Mesenchymal stem cell (in vitro differentiated cells and primary cell): Measurements from ENCODE around the gene PIP4K2A.

Experiments used
- DNase-seq: peaks from one replicate; pipeline ENCODE4 v3.0.0-alpha.2; 2013
- H2AFZ ChIP-seq: one replicate; pipeline ENCODE4 v1.6.1; 2013; ENCODE audit warnings: low read depth, mild to moderate bottlenecking, control low read depth, inconsistent platforms, low read length, moderate library complexity
- H2AK5ac ChIP-seq: 2 replicates; pipeline ENCODE4 v1.6.1; 2013; ENCODE audit warnings: low read length, moderate library complexity, mild to moderate bottlenecking, inconsistent platforms; ENCODE audit not compliant: severe bottlenecking
- H2BK120ac ChIP-seq: one replicate; pipeline ENCODE4 v1.6.1; 2013; ENCODE audit warnings: low read depth, mild to moderate bottlenecking, inconsistent platforms, low read length, moderate library complexity
- H2BK12ac ChIP-seq, 2 experiments: one replicate each; pipeline ENCODE4 v1.6.1; 2013; ENCODE audit warnings: inconsistent platforms in 2 of 2, low read length in 2 of 2, mild to moderate bottlenecking in 2 of 2, moderate library complexity in 2 of 2, control low read depth in 1 of 2
- H2BK15ac ChIP-seq: one replicate; pipeline ENCODE4 v1.6.1; 2013; ENCODE audit warnings: mild to moderate bottlenecking, low read depth, inconsistent platforms; ENCODE audit not compliant: poor library complexity, severe bottlenecking
- H2BK5ac ChIP-seq: 2 replicates; pipeline ENCODE4 v1.6.1; 2013; ENCODE audit warnings: low read depth, mild to moderate bottlenecking, low read length, control low read depth, inconsistent platforms; ENCODE audit not compliant: poor library complexity, severe bottlenecking
- H3K14ac ChIP-seq, 2 experiments: one replicate each; pipeline ENCODE4 v1.6.1; 2013; ENCODE audit warnings: inconsistent platforms in 2 of 2, low read length in 2 of 2, control low read depth in 1 of 2, mild to moderate bottlenecking in 1 of 2, moderate library complexity in 1 of 2
- H3K18ac ChIP-seq, 2 experiments: one replicate each; pipeline ENCODE4 v1.6.1; 2013; ENCODE audit warnings: inconsistent platforms in 2 of 2, low read length in 2 of 2, control low read depth in 1 of 2, low read depth in 1 of 2, mild to moderate bottlenecking in 1 of 2
- H3K23ac ChIP-seq, 2 experiments: one replicate each; pipeline ENCODE4 v1.6.1; 2013; ENCODE audit warnings: inconsistent platforms in 2 of 2, low read length in 2 of 2, mild to moderate bottlenecking in 2 of 2, moderate library complexity in 2 of 2, control low read depth in 1 of 2
- H3K27ac ChIP-seq: 2 replicates; pipeline ENCODE4 v1.5.1; 2013; ENCODE audit warnings: mild to moderate bottlenecking, moderate library complexity, low read length, control low read depth, inconsistent platforms; ENCODE audit not compliant: poor library complexity, severe bottlenecking
- H3K27me3 ChIP-seq, 2 experiments: 2 replicates each; pipeline versions ENCODE4 v1.6.1 to v1.7.0; 2013; ENCODE audit warnings: low read length in 2 of 2, mild to moderate bottlenecking in 2 of 2, moderate library complexity in 2 of 2, control low read depth in 1 of 2, inconsistent platforms in 1 of 2; ENCODE audit not compliant: control insufficient read depth in 1 of 2, insufficient read depth in 1 of 2
- H3K36me3 ChIP-seq, 2 experiments: 2 replicates each; pipeline versions ENCODE4 v1.6.1 to v1.7.0; 2013; ENCODE audit warnings: low read length in 2 of 2, control low read depth in 1 of 2, inconsistent platforms in 1 of 2, low read depth in 1 of 2, mild to moderate bottlenecking in 1 of 2; ENCODE audit not compliant: insufficient read depth in 2 of 2, control insufficient read depth in 1 of 2
- H3K4ac ChIP-seq, 2 experiments: one replicate each; pipeline ENCODE4 v1.6.1; 2013; ENCODE audit warnings: inconsistent platforms in 2 of 2, low read length in 2 of 2, mild to moderate bottlenecking in 2 of 2, moderate library complexity in 2 of 2, control low read depth in 1 of 2, low read depth in 1 of 2
- H3K4me1 ChIP-seq: 2 replicates; pipeline ENCODE4 v1.6.1; 2013; ENCODE audit warnings: low read depth, low read length, control low read depth; ENCODE audit not compliant: control insufficient read depth, insufficient read depth
- H3K4me2 ChIP-seq: 2 replicates; pipeline ENCODE4 v1.6.1; 2013; ENCODE audit warnings: low read length, mild to moderate bottlenecking, inconsistent platforms; ENCODE audit not compliant: poor library complexity, severe bottlenecking
- H3K4me3 ChIP-seq, 2 experiments: 2 replicates each; pipeline versions ENCODE4 v1.5.1 to v1.7.0; 2013; ENCODE audit warnings: low read length in 2 of 2, mild to moderate bottlenecking in 2 of 2, control low read depth in 1 of 2, low read depth in 1 of 2; ENCODE audit not compliant: insufficient read depth in 1 of 2
- H3K79me1 ChIP-seq: replicated peaks from 2 replicates; pipeline ENCODE4 v1.6.1; 2013; ENCODE audit warnings: mild to moderate bottlenecking, control low read depth, low read length, inconsistent platforms; ENCODE audit not compliant: poor library complexity, severe bottlenecking
- H3K9ac ChIP-seq: 2 replicates; pipeline ENCODE4 v1.7.0; 2013; ENCODE audit warnings: mild to moderate bottlenecking, low read length, moderate library complexity
- H3K9me3 ChIP-seq: 2 replicates; pipeline ENCODE4 v1.7.0; 2013; ENCODE audit warnings: mild to moderate bottlenecking, low read length; ENCODE audit not compliant: control insufficient read depth
- H4K8ac ChIP-seq: one replicate; pipeline ENCODE4 v1.6.1; 2013; ENCODE audit warnings: inconsistent platforms, mild to moderate bottlenecking, low read length, moderate library complexity
- H4K91ac ChIP-seq: one replicate; pipeline ENCODE4 v1.6.1; 2013; ENCODE audit warnings: mild to moderate bottlenecking, low read length, inconsistent platforms
- WGBS: methylation state at CpG from one replicate; pipeline ENCODE4 v1.1.7; 2013; ENCODE audit warnings: mixed read lengths; 5-methylcytosine and 5-hydroxymethylcytosine counted together

PIP4K2A gene

DNA sequence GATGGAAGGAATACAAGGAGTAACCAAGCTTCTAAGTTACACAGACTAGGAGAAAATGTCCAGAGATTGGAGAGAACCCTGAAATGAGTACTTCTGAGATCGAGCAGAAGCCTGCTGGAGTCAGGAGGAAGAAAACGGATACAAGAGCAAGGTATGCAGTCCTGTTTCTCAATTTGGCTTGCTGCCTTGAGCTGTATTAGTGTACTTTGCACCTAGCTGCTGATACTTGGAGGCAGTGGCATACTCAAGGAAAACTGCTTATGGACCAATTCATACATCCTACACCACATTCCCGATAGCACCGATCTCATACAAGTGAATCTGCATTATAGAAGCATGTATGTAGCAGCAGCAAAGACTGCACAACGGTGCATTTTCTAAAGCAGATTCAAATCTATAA, 14.4 kb downstream of the PIP4K2A start:
- Histone ChIP-seq H3K14ac (no peak overlapping the region), H3K4me1 (peaks cover 3% of the 10 kb centered on the region), H3K27me3 (no peaks in the 10 kb centered on the region), H3K36me3 (no peaks in the 10 kb centered on the region), H4K8ac (no peak overlapping the region), H2BK5ac (no peak overlapping the region), H3K4ac (peak overlapping the region in 1 of 2 experiments; percentile 49), H2AFZ (no peak overlapping the region), H3K4me3 (no peak overlapping the region), H3K27ac (no peak overlapping the region), H3K9me3 (no peaks in the 10 kb centered on the region), H2BK120ac (no peak overlapping the region), H2BK12ac (no peak overlapping the region), H3K23ac (no peak overlapping the region), H3K4me2 (no peak overlapping the region), H2BK15ac (no peak overlapping the region), H2AK5ac (no peak overlapping the region), H3K79me1 (peaks cover 20% of the 10 kb centered on the region), H3K18ac (no peak overlapping the region), H4K91ac (no peak overlapping the region), H3K9ac (no peak overlapping the region)
- DNase-seq, result no peak
- WGBS, result 92% methylated on average over 5 of the region's 5 CpGs

GRCh38 chr10:22698941-22699440, 15.4 kb downstream of the PIP4K2A start:
- Histone ChIP-seq H3K27me3 (no peaks in the 10 kb centered on the region), H3K4me1 (peaks cover 3% of the 10 kb centered on the region), H3K4me2 (no peak overlapping the region), H3K27ac (no peak overlapping the region), H4K91ac (no peak overlapping the region), H2AFZ (no peak overlapping the region), H2AK5ac (no peak overlapping the region), H2BK120ac (no peak overlapping the region), H3K79me1 (peaks cover 14% of the 10 kb centered on the region), H2BK12ac (no peak overlapping the region), H3K9ac (no peak overlapping the region), H2BK5ac (no peak overlapping the region), H4K8ac (no peak overlapping the region), H2BK15ac (no peak overlapping the region), H3K36me3 (no peaks in the 10 kb centered on the region), H3K4ac (no peak overlapping the region), H3K18ac (no peak overlapping the region), H3K9me3 (no peaks in the 10 kb centered on the region), H3K4me3 (no peak overlapping the region), H3K14ac (no peak overlapping the region), H3K23ac (no peak overlapping the region)
- no peak for DNase-seq
- WGBS, result 98% methylated on average over 3 of the region's 3 CpGs

DNA sequence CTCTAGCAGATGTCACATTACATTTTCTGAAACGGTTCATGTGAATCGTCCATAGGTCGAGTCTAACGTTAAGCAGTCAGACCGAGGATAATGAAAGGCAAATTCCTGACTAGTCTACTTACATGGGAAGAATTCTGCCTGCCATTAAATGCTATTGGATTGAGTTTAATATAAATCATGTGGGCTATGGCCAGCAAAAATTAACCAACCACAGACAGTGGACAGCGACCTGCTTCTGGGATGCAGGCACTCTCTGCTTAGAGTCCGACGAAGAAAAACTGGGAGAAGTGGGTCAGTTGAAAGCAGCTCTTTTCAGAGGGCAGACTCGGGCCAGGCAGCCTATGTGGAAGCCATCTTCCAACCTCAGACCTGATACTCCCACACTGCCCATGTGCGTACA, 16.6 kb downstream of the PIP4K2A start:
- no peaks in the 10 kb centered on the region for H3K27me3 ChIP-seq
- no peak overlapping the region for H2BK5ac ChIP-seq
- no peak overlapping the region for H2BK120ac ChIP-seq
- H2AFZ ChIP-seq, result no peak overlapping the region
- H2BK15ac ChIP-seq, result no peak overlapping the region
- no peak overlapping the region for H3K18ac ChIP-seq
- peaks cover 5% of the 10 kb centered on the region for H3K4me1 ChIP-seq
- H3K27ac ChIP-seq, result no peak overlapping the region
- peak overlapping the region in 1 of 2 experiments; percentile 16 for H3K14ac ChIP-seq
- no peak overlapping the region for H2AK5ac ChIP-seq
- no peak overlapping the region for H3K23ac ChIP-seq
- no peak overlapping the region for H4K8ac ChIP-seq
- no peak overlapping the region for H3K4me2 ChIP-seq
- H2BK12ac ChIP-seq, result no peak overlapping the region
- H3K36me3 ChIP-seq, result no peaks in the 10 kb centered on the region
- WGBS, result 89% methylated on average over 9 of the region's 10 CpGs
- no peak overlapping the region for H3K4me3 ChIP-seq
- no peak overlapping the region for H4K91ac ChIP-seq
- no peaks in the 10 kb centered on the region for H3K9me3 ChIP-seq
- H3K9ac ChIP-seq, result no peak overlapping the region
- peaks cover 9% of the 10 kb centered on the region for H3K79me1 ChIP-seq
- H3K4ac ChIP-seq, result no peak overlapping the region
- no peak for DNase-seq

DNA sequence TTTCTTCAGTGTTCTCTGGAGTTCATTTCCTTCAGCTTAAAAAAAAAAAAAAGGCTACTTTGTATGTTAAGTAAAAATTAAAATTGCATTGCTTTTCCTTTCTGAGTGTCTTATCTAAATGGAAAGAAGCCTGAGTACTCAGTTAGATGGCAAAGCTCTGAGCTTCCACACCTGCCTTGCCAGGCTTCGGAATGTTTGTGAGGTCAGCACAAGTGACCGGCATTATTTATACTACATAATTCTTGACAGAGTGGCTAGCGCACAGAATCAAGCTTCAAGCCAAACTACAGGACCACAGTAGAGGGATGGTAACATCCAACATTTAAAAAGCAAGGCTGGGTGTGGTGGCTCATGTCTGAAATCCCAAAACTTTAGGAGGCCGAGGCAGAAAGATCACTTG, 17.3 kb downstream of the PIP4K2A start:
- Histone ChIP-seq H2BK5ac (no peak overlapping the region), H3K9me3 (no peaks in the 10 kb centered on the region), H2BK120ac (no peak overlapping the region), H3K27ac (no peak overlapping the region), H4K8ac (no peak overlapping the region), H2AFZ (no peak overlapping the region), H3K27me3 (no peaks in the 10 kb centered on the region), H3K14ac (no peak overlapping the region), H2BK15ac (no peak overlapping the region), H3K4me3 (no peak overlapping the region), H3K36me3 (no peaks in the 10 kb centered on the region), H3K9ac (no peak overlapping the region), H3K79me1 (peaks cover 14% of the 10 kb centered on the region), H3K23ac (no peak overlapping the region), H3K18ac (no peak overlapping the region), H2AK5ac (no peak overlapping the region), H2BK12ac (no peak overlapping the region), H3K4me1 (peaks cover 5% of the 10 kb centered on the region), H3K4ac (peak overlapping the region in 1 of 2 experiments; percentile 15), H3K4me2 (no peak overlapping the region), H4K91ac (no peak overlapping the region)
- 90% methylated on average over 4 of the region's 4 CpGs for WGBS
- no peak for DNase-seq
